A549 (cell line): ENCODE measurements around the gene OR4C5. TPM values are rescaled to one million over a fixed set of nuclear protein-coding genes. Genes with fewer than 3 reads are reported as not detected.
"Not testable (repeated sequence)": the region's sequence is repeated elsewhere in the genome, so short reads cannot be mapped to it uniquely, and the experiment has no call there.

Experiments used
- ATAC-seq, 2 experiments: fragments of 200-7000 bp in 1 of 2; fragments of >200 bp in 1 of 2; cut with Nextera tagmentation in 1 of 2; cut with Tn5 transposase in 1 of 2; 3 replicates each; pipeline versions ENCODE4 v1.8.0 to v1.9.1; 2018 to 2020; ENCODE audit warnings: mild to moderate bottlenecking in 1 of 2, moderate library complexity in 1 of 2
- CTCF ChIA-PET: fragments of 300-600 bp; sonication (Branson Sonifier 250); formaldehyde crosslinking; extraction: SDS; loops from one replicate; lab custom pipeline; 2021; ENCODE audit warnings: antibody characterized with exemption, inconsistent platforms; lab: Yijun Ruan, JAX
- POLR2A ChIA-PET: fragments of 350-600 bp; formaldehyde crosslinking; extraction: SDS; loops from one replicate; lab custom pipeline; 2021; ENCODE audit warnings: antibody characterized with exemption, inconsistent platforms; lab: Yijun Ruan, JAX
- DNase-seq, 2 experiments: peaks; one replicate each; pipeline versions ENCODE4 v3.0.0 to v3.0.0-alpha.2; 2011 to 2016; ENCODE audit warnings: low read depth in 1 of 2, low spot score in 1 of 2
- FAIRE-seq: peaks from 2 replicates; lab custom pipeline; 2011; peaks lifted over from hg19 to GRCh38; lab: Jason Lieb, UNC
- H3K27ac ChIP-seq, 2 experiments: fragments of >200 bp; sonication (Bioruptor Twin); formaldehyde crosslinking; 3 replicates each; pipeline ENCODE4 v1.5.1; 2016 to 2017
- H3K4me1 ChIP-seq: fragments of >200 bp; sonication (Bioruptor Twin); formaldehyde crosslinking; 3 replicates; pipeline ENCODE4 v1.6.1; 2016
- H3K4me2 ChIP-seq: fragments of >200 bp; sonication (Bioruptor Twin); formaldehyde crosslinking; 3 replicates; pipeline ENCODE4 v1.6.1; 2016
- H3K4me3 ChIP-seq: fragments of >200 bp; sonication (Bioruptor Twin); formaldehyde crosslinking; 3 replicates; pipeline ENCODE4 v1.5.1; 2016
- H3K9me3 ChIP-seq: fragments of >200 bp; sonication (Bioruptor Twin); formaldehyde crosslinking; 3 replicates; pipeline ENCODE4 v1.6.1; 2016
- CHD4 ChIP-seq: fragments of 200-600 bp; sonication (generic); IDR thresholded peaks from 2 replicates; pipeline ENCODE4 v1.6.1; 2016; ENCODE audit warnings: antibody characterized with exemption, mild to moderate bottlenecking, borderline replicate concordance
- EHMT2 ChIP-seq: fragments of 200-600 bp; sonication (generic); IDR thresholded peaks from 2 replicates; pipeline ENCODE4 v1.6.1; 2016; ENCODE audit warnings: antibody characterized with exemption, low read depth, mild to moderate bottlenecking, moderate library complexity
- EP300 ChIP-seq, 2 experiments: fragments of >200 bp; sonication (Bioruptor Twin); formaldehyde crosslinking; IDR thresholded peaks; 2 replicates in 1 of 2; 3 replicates in 1 of 2; pipeline ENCODE4 v1.6.1; 2016 to 2017
- ESRRA ChIP-seq: fragments of 150-350 bp; IDR thresholded peaks from 2 replicates; pipeline ENCODE4 v1.6.1; 2014; ENCODE audit warnings: mild to moderate bottlenecking, low read length, borderline replicate concordance
- FOSL2 ChIP-seq, 2 experiments: fragments of 450-650 bp in 1 of 2; fragments of >200 bp in 1 of 2; sonication (Bioruptor Twin) in 1 of 2; formaldehyde crosslinking; IDR thresholded peaks; 2 replicates each; pipeline versions ENCODE4 v1.5.0 to v1.6.1; 2016 to 2020; ENCODE audit warnings: mild to moderate bottlenecking in 1 of 2, moderate library complexity in 1 of 2
- FOXS1 ChIP-seq: fragments of 250-450 bp; sonication (Bioruptor Pico); IDR thresholded peaks from 2 replicates; pipeline ENCODE4 v1.5.0; 2020; ENCODE audit warnings: mild to moderate bottlenecking, moderate library complexity
- HOXA7 ChIP-seq: fragments of 250-450 bp; sonication (Bioruptor Pico); IDR thresholded peaks from 2 replicates; pipeline ENCODE4 v1.5.0; 2020; ENCODE audit warnings: mild to moderate bottlenecking, moderate library complexity
- HOXB5 ChIP-seq: fragments of 250-450 bp; sonication (Bioruptor Pico); IDR thresholded peaks from 2 replicates; pipeline ENCODE4 v1.5.0; 2020; ENCODE audit warnings: mild to moderate bottlenecking, moderate library complexity
- JUN ChIP-seq, 2 experiments: fragments of >200 bp; sonication (Bioruptor Twin); formaldehyde crosslinking; IDR thresholded peaks; 2 replicates in 1 of 2; 3 replicates in 1 of 2; pipeline ENCODE4 v1.6.1; 2016 to 2017
- KDM5A ChIP-seq: fragments of 200-600 bp; sonication (generic); IDR thresholded peaks from 2 replicates; pipeline ENCODE4 v1.6.1; 2016; ENCODE audit warnings: antibody characterized with exemption, mild to moderate bottlenecking
- MAFK ChIP-seq: fragments of 450-650 bp; IDR thresholded peaks from 2 replicates; pipeline ENCODE4 v1.6.1; 2014; ENCODE audit not compliant: partially characterized antibody
- MAZ ChIP-seq: fragments of 150-350 bp; IDR thresholded peaks from 2 replicates; pipeline ENCODE4 v1.6.1; 2014; ENCODE audit warnings: antibody characterized with exemption, low read depth, low read length, borderline replicate concordance
- MYC ChIP-seq: IDR thresholded peaks from 2 replicates; pipeline ENCODE4 v1.6.1; 2012; ENCODE audit warnings: mild to moderate bottlenecking, inconsistent platforms, low read length, improper control_type of control experiment, borderline replicate concordance
- POLR2AphosphoS2 ChIP-seq: conservative IDR thresholded peaks from 2 replicates; pipeline ENCODE4 v1.6.1; 2012; ENCODE audit warnings: low read length, improper control_type of control experiment, inconsistent platforms
- RAD21 ChIP-seq, 2 experiments: fragments of >200 bp in 1 of 2; sonication (Bioruptor Twin) in 1 of 2; formaldehyde crosslinking in 1 of 2; IDR thresholded peaks in 1 of 2; conservative IDR thresholded peaks in 1 of 2; 2 replicates in 1 of 2; 3 replicates in 1 of 2; pipeline ENCODE4 v1.6.1; 2012 to 2018; ENCODE audit warnings: inconsistent platforms in 1 of 2
- RNF2 ChIP-seq: fragments of 200-600 bp; sonication (generic); IDR thresholded peaks from 2 replicates; pipeline ENCODE4 v1.6.1; 2016; ENCODE audit warnings: low read depth, mild to moderate bottlenecking, antibody characterized with exemption, moderate library complexity, borderline replicate concordance
- TFCP2L1 ChIP-seq: fragments of 250-450 bp; sonication (Bioruptor Pico); IDR thresholded peaks from 2 replicates; pipeline ENCODE4 v1.5.0; 2021; ENCODE audit warnings: mild to moderate bottlenecking
- TP53 ChIP-seq: fragments of 250-450 bp; sonication (Bioruptor Pico); IDR thresholded peaks from 2 replicates; pipeline ENCODE4 v1.5.0; 2021; ENCODE audit warnings: mild to moderate bottlenecking, moderate library complexity
- ZC3H11A ChIP-seq: fragments of 450-650 bp; IDR thresholded peaks from 2 replicates; pipeline ENCODE4 v1.6.1; 2014; ENCODE audit warnings: antibody characterized with exemption, mild to moderate bottlenecking
- ZNF302 ChIP-seq: fragments of 250-450 bp; sonication (Bioruptor Pico); IDR thresholded peaks from 2 replicates; pipeline ENCODE4 v1.9.0; 2021; ENCODE audit warnings: inconsistent platforms, mild to moderate bottlenecking, moderate library complexity
- WGBS: methylation state at CpG from one replicate; pipeline ENCODE4 v1.1.6; 2017; ENCODE audit errors: missing lambda C conversion rate; 5-methylcytosine and 5-hydroxymethylcytosine counted together
- polyA plus RNA-seq, 4 experiments: library from polyadenylated mRNA; depleted of rRNA in 3 of 4; stranded (reverse); fragments of >200 nt; fragmentation: RNase III in 1 of 4; extraction: RNeasy Plus Mini Kit Qiagen cat#74134 plus additional on column Dnase treatment in 1 of 4; gene quantifications; 2 replicates in 3 of 4; 3 replicates in 1 of 4; pipeline ENCODE4 v1.2.3, GENCODE V29; 2011 to 2017
- TF ChIP-seq, protein P1 (sequence below): IDR thresholded peaks from 2 replicates; pipeline ENCODE4 v1.6.1; 2012; ENCODE audit warnings: low read depth, borderline replicate concordance
- TF ChIP-seq, protein P2 (sequence below): fragments of 150-350 bp; IDR thresholded peaks from 2 replicates; pipeline ENCODE4 v1.6.1; 2014; ENCODE audit warnings: low read depth, mild to moderate bottlenecking, low read length
- TF ChIP-seq, protein P3 (sequence below): IDR thresholded peaks from 2 replicates; pipeline ENCODE4 v1.6.1; 2012
- TF ChIP-seq, protein P4 (sequence below): fragments of 250-450 bp; sonication (Bioruptor Pico); IDR thresholded peaks from 2 replicates; pipeline ENCODE4 v1.5.0; 2021; ENCODE audit warnings: mild to moderate bottlenecking, moderate library complexity, borderline replicate concordance
- TF ChIP-seq, protein P5 (sequence below): fragments of 450-650 bp; IDR thresholded peaks from 2 replicates; pipeline ENCODE4 v1.6.1; 2014; ENCODE audit warnings: antibody characterized with exemption

Gene OR4C5
- polyA plus RNA-seq, 2 of the 4 experiments (the other 2 are of a cell fraction): not detected

DNA sequence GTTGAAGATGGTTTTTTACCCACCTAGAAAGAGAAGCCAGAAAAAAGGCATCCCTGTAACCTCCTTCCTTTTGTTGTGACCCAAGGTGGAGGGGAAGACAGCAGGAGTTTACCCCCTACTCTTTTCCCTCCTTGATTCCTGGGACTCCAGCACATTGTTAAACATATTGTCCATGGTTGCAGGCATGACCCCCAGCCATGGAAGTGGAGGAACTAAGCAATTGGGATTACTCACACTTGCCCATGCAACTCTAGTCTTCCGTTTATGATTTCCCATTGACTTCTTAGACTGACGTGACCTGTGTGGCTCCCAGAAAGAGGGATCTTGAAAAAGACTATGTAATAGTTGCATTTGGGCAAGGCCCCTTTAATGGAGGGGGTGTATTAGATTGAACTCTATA lies 17.9 kb upstream of the OR4C5 start:
- WGBS: 0% methylated on average over 2 of the region's 2 CpGs
- FAIRE-seq, H3K4me2 ChIP-seq, POLR2A ChIA-PET, ATAC-seq, H3K27ac ChIP-seq, H3K9me3 ChIP-seq, H3K4me3 ChIP-seq, DNase-seq, H3K4me1 ChIP-seq: not testable (repeated sequence)
- CTCF ChIA-PET: interaction anchor here (1.2 to 1.6 kb wide), 2 partner anchors 41 to 49 kb away, joined by 3 read pairs; no protein-coding TSS in a partner anchor

DNA sequence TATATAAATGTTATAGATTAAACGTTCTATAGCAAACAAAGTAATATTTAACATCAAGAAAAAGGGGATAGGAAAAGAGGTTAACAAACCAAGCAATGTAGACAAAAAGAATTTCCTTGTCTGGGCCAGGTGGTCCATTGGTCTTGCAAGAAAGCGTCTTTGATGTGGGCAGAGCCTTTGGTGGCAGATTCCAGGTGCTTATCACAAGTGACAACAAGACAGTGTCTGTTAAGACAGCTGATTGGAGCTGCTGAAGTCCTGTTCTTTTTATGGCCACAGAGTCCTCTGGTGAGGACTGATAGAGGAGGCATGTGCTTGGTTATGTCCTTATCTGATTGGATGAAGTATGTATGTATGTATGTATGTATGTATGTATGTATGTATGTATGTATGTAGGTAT lies 5.0 kb downstream of the OR4C5 start:
- POLR2A ChIA-PET, H3K4me3 ChIP-seq, ATAC-seq, FAIRE-seq, H3K27ac ChIP-seq, H3K4me2 ChIP-seq, H3K4me1 ChIP-seq, H3K9me3 ChIP-seq, CTCF ChIA-PET, DNase-seq: not testable (repeated sequence)
- WGBS: 0% methylated on average over 2 of the region's 2 CpGs

DNA sequence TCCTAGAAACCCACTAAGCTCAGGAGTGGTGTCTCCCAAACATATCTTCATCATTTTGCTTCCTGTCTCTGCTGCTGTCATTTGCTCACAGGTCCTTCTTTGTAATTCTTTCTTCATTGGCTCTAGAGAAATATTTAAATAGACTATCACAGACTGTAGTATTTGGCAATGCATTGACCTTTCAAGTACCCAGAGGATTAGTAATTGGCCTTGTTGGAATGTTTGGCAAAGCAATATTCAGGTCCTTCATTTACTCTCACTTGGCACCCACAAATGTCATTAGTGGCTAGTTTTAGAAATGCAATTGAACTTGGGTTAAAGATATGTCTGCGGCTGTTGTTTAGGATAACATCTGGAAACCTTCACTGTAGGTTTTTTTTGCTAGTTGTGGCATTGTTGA lies 11.6 kb downstream of the OR4C5 start:
- H3K27ac ChIP-seq: no peak overlapping the region
- CTCF ChIA-PET: no interaction called here
- no peaks in the 10 kb centered on the region for H3K4me1 ChIP-seq
- H3K4me3 ChIP-seq: no peak overlapping the region
- no peak overlapping the region for H3K4me2 ChIP-seq
- WGBS: 45% methylated on average over 1 of the region's 1 CpG
- TF ChIP-seq HOXA7 (CRISPR knock-in tag) (no peak), ESRRA (no peak), CHD4 (no peak), MYC (no peak), JUN (IDR thresholded peaks at IDR 0.05) (no peak), HOXB5 (no peak)
- TF ChIP-seq, protein P1, sequence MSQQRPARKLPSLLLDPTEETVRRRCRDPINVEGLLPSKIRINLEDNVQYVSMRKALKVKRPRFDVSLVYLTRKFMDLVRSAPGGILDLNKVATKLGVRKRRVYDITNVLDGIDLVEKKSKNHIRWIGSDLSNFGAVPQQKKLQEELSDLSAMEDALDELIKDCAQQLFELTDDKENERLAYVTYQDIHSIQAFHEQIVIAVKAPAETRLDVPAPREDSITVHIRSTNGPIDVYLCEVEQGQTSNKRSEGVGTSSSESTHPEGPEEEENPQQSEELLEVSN: no peak
- TF ChIP-seq, protein P2, sequence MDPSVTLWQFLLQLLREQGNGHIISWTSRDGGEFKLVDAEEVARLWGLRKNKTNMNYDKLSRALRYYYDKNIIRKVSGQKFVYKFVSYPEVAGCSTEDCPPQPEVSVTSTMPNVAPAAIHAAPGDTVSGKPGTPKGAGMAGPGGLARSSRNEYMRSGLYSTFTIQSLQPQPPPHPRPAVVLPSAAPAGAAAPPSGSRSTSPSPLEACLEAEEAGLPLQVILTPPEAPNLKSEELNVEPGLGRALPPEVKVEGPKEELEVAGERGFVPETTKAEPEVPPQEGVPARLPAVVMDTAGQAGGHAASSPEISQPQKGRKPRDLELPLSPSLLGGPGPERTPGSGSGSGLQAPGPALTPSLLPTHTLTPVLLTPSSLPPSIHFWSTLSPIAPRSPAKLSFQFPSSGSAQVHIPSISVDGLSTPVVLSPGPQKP: no peak
- POLR2A ChIA-PET: no interaction called here
- FAIRE-seq: no peak
- no peak for DNase-seq
- no peak for ATAC-seq
- H3K9me3 ChIP-seq: no peaks in the 10 kb centered on the region

DNA sequence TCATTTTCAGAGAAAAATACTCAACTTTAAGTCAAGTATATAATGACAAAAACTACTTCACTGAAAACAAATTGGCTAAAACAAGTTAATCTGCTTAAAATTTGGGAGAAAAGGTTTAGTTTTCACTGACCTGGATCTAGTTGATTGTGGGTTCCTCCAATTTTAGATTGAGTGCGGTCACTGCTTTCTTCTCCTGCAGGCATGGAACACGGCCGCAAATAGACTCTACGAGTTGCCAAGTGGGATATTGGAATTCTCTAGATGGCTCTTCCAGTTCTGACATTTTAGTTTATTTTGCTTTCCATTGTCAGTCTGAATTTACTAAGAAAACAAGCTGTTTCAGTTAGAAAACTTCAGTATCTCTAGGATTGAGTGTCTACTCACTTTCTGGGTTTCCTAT lies 12.3 kb downstream of the OR4C5 start:
- POLR2A ChIA-PET: no interaction called here
- 64% methylated on average over 4 of the region's 4 CpGs for WGBS
- no peak overlapping the region for H3K27ac ChIP-seq
- no peak overlapping the region for H3K4me2 ChIP-seq
- no peaks in the 10 kb centered on the region for H3K9me3 ChIP-seq
- no peak overlapping the region for H3K4me3 ChIP-seq
- no peak for TF ChIP-seq MYC
- TF ChIP-seq RNF2: no peak
- no peak for TF ChIP-seq ZNF302 (CRISPR knock-in tag)
- TF ChIP-seq ESRRA: no peak
- TF ChIP-seq FOSL2 (IDR thresholded peaks at IDR 0.05): no peak
- TF ChIP-seq FOSL2 (CRISPR knock-in tag; IDR thresholded peaks at IDR 0.05): no peak
- TF ChIP-seq, protein P3, sequence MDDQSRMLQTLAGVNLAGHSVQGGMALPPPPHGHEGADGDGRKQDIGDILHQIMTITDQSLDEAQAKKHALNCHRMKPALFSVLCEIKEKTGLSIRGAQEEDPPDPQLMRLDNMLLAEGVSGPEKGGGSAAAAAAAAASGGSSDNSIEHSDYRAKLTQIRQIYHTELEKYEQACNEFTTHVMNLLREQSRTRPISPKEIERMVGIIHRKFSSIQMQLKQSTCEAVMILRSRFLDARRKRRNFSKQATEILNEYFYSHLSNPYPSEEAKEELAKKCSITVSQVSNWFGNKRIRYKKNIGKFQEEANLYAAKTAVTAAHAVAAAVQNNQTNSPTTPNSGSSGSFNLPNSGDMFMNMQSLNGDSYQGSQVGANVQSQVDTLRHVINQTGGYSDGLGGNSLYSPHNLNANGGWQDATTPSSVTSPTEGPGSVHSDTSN: no peak
- TF ChIP-seq MAFK: no peak
- TF ChIP-seq POLR2AphosphoS2: no peak
- TF ChIP-seq FOXS1 (CRISPR knock-in tag): no peak
- no peak for TF ChIP-seq MAZ
- TF ChIP-seq, protein P4, sequence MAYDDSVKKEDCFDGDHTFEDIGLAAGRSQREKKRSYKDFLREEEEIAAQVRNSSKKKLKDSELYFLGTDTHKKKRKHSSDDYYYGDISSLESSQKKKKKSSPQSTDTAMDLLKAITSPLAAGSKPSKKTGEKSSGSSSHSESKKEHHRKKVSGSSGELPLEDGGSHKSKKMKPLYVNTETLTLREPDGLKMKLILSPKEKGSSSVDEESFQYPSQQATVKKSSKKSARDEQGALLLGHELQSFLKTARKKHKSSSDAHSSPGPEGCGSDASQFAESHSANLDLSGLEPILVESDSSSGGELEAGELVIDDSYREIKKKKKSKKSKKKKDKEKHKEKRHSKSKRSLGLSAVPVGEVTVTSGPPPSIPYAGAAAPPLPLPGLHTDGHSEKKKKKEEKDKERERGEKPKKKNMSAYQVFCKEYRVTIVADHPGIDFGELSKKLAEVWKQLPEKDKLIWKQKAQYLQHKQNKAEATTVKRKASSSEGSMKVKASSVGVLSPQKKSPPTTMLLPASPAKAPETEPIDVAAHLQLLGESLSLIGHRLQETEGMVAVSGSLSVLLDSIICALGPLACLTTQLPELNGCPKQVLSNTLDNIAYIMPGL (CRISPR knock-in tag): no peak
- TF ChIP-seq KDM5A: no peak
- TF ChIP-seq TFCP2L1 (CRISPR knock-in tag): no peak
- TF ChIP-seq TP53 (CRISPR knock-in tag): no peak
- TF ChIP-seq, protein P5, sequence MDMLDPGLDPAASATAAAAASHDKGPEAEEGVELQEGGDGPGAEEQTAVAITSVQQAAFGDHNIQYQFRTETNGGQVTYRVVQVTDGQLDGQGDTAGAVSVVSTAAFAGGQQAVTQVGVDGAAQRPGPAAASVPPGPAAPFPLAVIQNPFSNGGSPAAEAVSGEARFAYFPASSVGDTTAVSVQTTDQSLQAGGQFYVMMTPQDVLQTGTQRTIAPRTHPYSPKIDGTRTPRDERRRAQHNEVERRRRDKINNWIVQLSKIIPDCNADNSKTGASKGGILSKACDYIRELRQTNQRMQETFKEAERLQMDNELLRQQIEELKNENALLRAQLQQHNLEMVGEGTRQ: no peak
- no peak for TF ChIP-seq ZC3H11A
- no peak for TF ChIP-seq EP300 (IDR thresholded peaks at IDR 0.05)
- TF ChIP-seq EHMT2: no peak
- TF ChIP-seq RAD21 (conservative IDR thresholded peaks at IDR 0.05 in 1 of 2, IDR thresholded peaks at IDR 0.05 in 1 of 2): no peak
- TF ChIP-seq, all 56 proteins: peak for 0
- H3K4me1 ChIP-seq: no peaks in the 10 kb centered on the region
- ATAC-seq (no peak), FAIRE-seq (no peak), DNase-seq (no peak)
- CTCF ChIA-PET: no interaction called here
